ENCODE results near the gene KCNA3. TPM values are rescaled to one million over a fixed set of nuclear protein-coding genes. Genes with fewer than 3 reads are reported as not detected.

Gene KCNA3
- polyA plus RNA-seq, 1 of the 3 experiments (the other 2 are of a cell fraction) = not detected

- H3K36me3 ChIP-seq (replicated peaks in 1 of 2; ENCODE audit: control insufficient read depth in 1 of 2, insufficient read depth in 2 of 2, low read length in 1 of 2) = no peaks in the 10 kb centered on the region
- H4K20me1 ChIP-seq (ENCODE audit: insufficient read depth) = no peaks in the 10 kb centered on the region
- H3F3A ChIP-seq (replicated peaks; ENCODE audit: insufficient read depth) = no peaks in the 10 kb centered on the region
- DNase-seq = no peak
- no peak overlapping the region for H3K4me2 ChIP-seq
- POLR2A ChIA-PET = no interaction called here
- 0% methylated on average over 1 of the region's 1 CpG for WGBS (ENCODE audit: low lambda C conversion rate)
- H3K9ac ChIP-seq = no peak overlapping the region
- H3K4me3 ChIP-seq (ENCODE audit: low read depth in 2 of 2, low read length in 1 of 2) = no peak overlapping the region
- CTCF ChIA-PET = interaction anchor here (0.8 kb wide), 1 partner anchor 75 kb away, joined by 4 read pairs; no protein-coding TSS in a partner anchor
- no peaks in the 10 kb centered on the region for H3K9me3 ChIP-seq
- TF ChIP-seq POLR2AphosphoS5 (IDR thresholded peaks at IDR 0.05; ENCODE audit: low read depth, low read length) (no peak), RFX5 (IDR thresholded peaks at IDR 0.05; ENCODE audit: low read length) (no peak), NRF1 (IDR thresholded peaks at IDR 0.05; ENCODE audit: low read depth, low read length) (no peak), JUND (IDR thresholded peaks at IDR 0.05) (no peak), GABPA (IDR thresholded peaks at IDR 0.05; ENCODE audit: low read depth) (no peak), NFIC (IDR thresholded peaks at IDR 0.05; ENCODE audit: borderline replicate concordance) (no peak), FOSL2 (IDR thresholded peaks at IDR 0.05; ENCODE audit: borderline replicate concordance, low read depth) (no peak), PBX3 (IDR thresholded peaks at IDR 0.05) (no peak), MXI1 (IDR thresholded peaks at IDR 0.05; ENCODE audit: low read depth, low read length) (no peak)
- no peak overlapping the region for H3K27ac ChIP-seq (ENCODE audit: low read depth in 2 of 2, low read length in 1 of 2)
- H3K4me1 ChIP-seq (ENCODE audit: control insufficient read depth in 1 of 2, insufficient read depth in 2 of 2, low read depth in 1 of 2, low read length in 1 of 2) = no peaks in the 10 kb centered on the region
- H2AFZ ChIP-seq (ENCODE audit: low read depth) = no peak overlapping the region
- no peaks in the 10 kb centered on the region for H3K79me2 ChIP-seq (ENCODE audit: insufficient read depth)
- H3K27me3 ChIP-seq (ENCODE audit: insufficient read depth) = no peaks in the 10 kb centered on the region
- H3K9me2 ChIP-seq = no peaks in the 10 kb centered on the region
Measured at GRCh38 chr1:110706621-110707020, 31.9 kb upstream of the KCNA3 start.

GRCh38 chr1:110702260-110702659 lies 27.5 kb upstream of the KCNA3 start:
- 0% methylated on average over 1 of the region's 1 CpG for WGBS (ENCODE audit: low lambda C conversion rate)

More at GRCh38 chr1:110702260-110702659, 27.5 kb upstream of the KCNA3 start:
- Histone ChIP-seq H3K9ac (no peak overlapping the region), H3K27ac (ENCODE audit: low read depth in 2 of 2, low read length in 1 of 2) (no peak overlapping the region), H3K4me3 (ENCODE audit: low read depth in 2 of 2, low read length in 1 of 2) (no peak overlapping the region), H4K20me1 (ENCODE audit: insufficient read depth) (no peaks in the 10 kb centered on the region), H3K9me3 (no peaks in the 10 kb centered on the region), H2AFZ (ENCODE audit: low read depth) (no peak overlapping the region), H3K4me1 (ENCODE audit: control insufficient read depth in 1 of 2, insufficient read depth in 2 of 2, low read depth in 1 of 2, low read length in 1 of 2) (no peaks in the 10 kb centered on the region), H3K27me3 (ENCODE audit: insufficient read depth) (no peaks in the 10 kb centered on the region), H3K9me2 (no peaks in the 10 kb centered on the region), H3F3A (replicated peaks; ENCODE audit: insufficient read depth) (no peaks in the 10 kb centered on the region), H3K4me2 (no peak overlapping the region), H3K36me3 (replicated peaks in 1 of 2; ENCODE audit: control insufficient read depth in 1 of 2, insufficient read depth in 2 of 2, low read length in 1 of 2) (no peaks in the 10 kb centered on the region), H3K79me2 (ENCODE audit: insufficient read depth) (no peaks in the 10 kb centered on the region)
- ChIA-PET POLR2A (no interaction called here), CTCF (interaction anchor here (1.5 kb wide), 2 partner anchors 10 to 64 kb away, joined by 5 read pairs; no protein-coding TSS in a partner anchor)
- no peak for TF ChIP-seq FOXM1 (IDR thresholded peaks at IDR 0.05; ENCODE audit: low read depth)
- TF ChIP-seq ZBTB33 (IDR thresholded peaks at IDR 0.05; ENCODE audit: borderline replicate concordance, low read depth) = no peak
- TF ChIP-seq POLR2AphosphoS5 (IDR thresholded peaks at IDR 0.05; ENCODE audit: low read depth, low read length) = no peak
- no peak for DNase-seq

Measured in SK-N-SH (cell line).